Measurements from ENCODE around the gene ARHGAP18.
"Not testable (repeated sequence)": the region's sequence is repeated elsewhere in the genome, so short reads cannot be mapped to it uniquely, and the experiment has no call there.

Gene ARHGAP18

DNA sequence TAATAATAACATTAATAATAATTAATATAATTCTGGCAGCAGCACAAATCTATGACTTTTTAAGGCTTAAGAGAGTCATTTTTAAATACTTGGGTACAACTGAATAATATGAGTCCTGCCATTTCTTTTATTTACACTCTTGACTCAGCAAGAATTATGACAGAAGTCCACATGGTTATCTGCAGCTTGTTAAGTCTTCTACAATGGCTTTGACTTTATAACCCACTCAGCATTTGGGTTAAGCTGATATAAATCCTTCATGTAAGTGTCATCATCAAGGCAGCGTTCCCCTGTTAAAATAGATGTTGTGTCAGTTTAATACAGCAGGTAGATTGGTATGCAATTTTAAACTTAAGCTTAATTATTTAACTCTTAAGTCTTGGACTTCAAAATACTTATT, 131.7 kb downstream of the ARHGAP18 start:
- no peak for DNase-seq (ENCODE audit: low read depth)

GRCh38 chr6:129577691-129578090, 132.3 kb downstream of the ARHGAP18 start:
- no peak for DNase-seq (ENCODE audit: low read depth)

- DNase-seq (ENCODE audit: low read depth): no peak
Observed at GRCh38 chr6:129576456-129576855, 133.5 kb downstream of the ARHGAP18 start.

DNA sequence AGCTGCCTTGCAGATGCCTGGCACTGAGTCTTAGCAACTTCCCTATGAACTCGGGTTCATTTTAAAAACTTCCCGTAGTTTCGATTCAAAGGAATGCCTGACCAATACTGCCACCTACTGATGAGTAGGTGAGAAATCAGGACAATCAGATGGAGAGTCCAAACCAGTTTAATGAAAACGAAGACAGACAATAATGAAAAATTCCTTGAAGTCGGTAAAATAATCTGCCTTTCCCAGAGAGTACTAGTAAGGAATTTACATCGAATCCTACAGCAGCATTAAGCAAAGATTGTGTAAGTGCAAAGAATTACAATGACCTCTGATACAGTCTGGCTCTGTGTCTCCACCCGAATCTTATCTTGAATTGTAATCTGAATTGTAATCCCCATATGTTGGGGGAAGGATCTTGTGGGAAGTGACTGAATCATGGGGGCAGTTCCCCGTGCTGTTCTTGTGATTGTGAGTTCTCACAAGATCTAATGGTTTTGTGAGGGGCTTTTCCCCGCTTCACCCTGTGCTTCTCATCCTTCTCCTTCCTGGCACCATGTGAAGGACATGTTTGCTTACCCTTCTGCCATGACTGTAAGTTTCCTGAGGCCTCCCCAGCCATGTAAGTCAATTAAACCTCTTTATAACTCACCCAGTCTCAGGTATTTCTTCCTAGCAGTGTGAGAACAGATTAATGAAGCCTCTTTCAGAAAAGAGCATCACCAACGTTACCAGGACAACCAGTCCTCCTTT, 134.4 kb downstream of the ARHGAP18 start:
- no peak for DNase-seq (ENCODE audit: low read depth)

DNA sequence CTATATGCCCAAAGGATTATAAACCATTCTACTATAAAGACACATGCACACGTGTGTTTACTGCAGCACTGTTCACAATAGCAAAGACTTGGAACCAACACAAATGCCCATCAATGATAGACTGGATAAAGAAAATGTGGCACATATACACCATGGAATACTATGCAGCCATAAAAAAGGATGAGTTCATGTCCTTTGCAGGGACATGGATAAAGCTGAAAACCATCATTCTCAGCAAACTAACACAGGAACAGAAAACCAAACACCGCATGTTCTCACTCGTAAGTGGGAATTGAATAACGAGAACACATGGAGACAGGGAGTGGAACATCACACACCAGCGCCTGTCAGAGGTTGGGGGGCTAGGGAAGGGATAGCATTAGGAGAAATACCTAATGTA, 135.4 kb downstream of the ARHGAP18 start:
- not testable (repeated sequence) for DNase-seq (ENCODE audit: low read depth)

DNA sequence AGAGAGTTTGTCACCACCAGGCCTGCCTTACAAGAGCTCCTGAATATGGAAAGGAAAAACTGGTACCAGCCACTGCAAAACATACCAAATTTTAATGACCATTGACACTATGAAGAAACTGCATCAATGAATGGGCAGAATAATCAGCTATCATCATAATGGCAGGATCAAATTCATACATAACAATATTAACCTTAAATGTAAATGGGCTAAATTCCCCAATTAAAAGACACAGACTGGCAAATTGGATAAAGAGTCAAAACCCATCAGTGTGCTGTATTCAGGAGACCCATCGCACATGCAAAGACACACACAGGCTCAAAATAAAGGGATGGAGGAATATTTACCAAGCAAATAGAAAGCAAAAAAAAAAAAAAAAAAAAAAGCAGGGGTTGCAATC, 139.0 kb downstream of the ARHGAP18 start:
- not testable (repeated sequence) for DNase-seq (ENCODE audit: low read depth)

DNA sequence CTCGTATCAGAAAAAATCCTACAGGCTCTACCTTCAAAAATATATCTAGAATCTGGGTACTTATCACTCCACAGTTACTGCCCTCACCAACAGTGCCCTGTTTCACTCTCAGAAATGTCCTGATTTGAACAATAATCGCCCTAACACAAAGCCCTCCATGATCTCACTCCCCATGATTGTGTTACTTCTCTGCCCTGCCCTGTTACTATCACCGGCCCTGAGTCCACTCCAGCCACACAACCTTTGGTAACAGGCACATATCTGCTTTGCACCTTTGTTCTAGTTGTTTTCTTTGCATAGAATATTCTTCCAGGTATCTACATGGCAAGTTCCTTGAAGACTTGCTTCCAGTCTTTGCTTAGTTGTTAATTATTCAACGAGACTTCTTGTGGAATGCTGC, 142.0 kb downstream of the ARHGAP18 start:
- no peak for DNase-seq (ENCODE audit: low read depth)

GRCh38 chr6:129567374-129567773, 142.6 kb downstream of the ARHGAP18 start:
- DNase-seq (ENCODE audit: low read depth): no peak

- no peak for DNase-seq (ENCODE audit: low read depth)
Observed at GRCh38 chr6:129565811-129566210, 144.2 kb downstream of the ARHGAP18 start.

DNA sequence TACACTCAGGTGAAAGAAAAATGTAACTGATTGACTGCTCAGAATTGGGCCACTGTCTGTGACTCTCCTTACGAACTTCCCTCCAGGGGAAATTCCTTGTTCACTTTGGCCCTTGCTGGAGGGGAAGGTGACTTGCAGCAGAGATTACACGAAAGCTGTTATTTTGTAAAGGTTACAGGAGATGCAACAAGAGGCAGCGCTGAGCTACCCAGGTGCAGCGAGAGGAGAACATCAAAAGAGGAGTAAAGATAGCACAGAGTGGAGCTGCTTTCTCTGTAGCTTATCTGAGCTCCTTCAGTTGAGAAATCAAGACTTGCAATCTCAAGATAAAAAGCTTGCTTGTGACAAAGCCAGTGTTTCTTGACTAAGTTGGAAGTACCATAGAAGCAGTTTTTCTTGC, 144.6 kb downstream of the ARHGAP18 start:
- DNase-seq (ENCODE audit: low read depth): no peak

DNA sequence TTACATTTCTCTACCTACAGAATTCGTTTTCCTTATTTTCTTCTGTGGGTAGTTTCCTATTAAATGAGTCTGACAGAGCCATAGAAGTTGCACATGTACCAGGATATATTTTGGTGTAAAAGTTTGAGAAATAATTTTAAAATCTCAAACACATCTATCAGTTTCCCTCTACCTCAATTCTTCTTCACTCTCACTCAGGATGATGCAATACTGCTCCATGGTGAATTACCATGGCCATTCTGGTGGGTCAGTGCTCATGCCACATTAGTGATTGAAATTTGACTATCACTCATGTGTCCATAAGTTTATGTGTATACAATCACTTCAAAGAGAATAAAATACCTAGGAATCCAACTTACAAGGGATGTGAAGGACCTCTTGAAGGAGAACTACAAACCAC, 151.7 kb downstream of the ARHGAP18 start:
- no peak for DNase-seq (ENCODE audit: low read depth)

GRCh38 chr6:129555206-129555832, 154.7 kb downstream of the ARHGAP18 start:
- no peak for DNase-seq (ENCODE audit: low read depth)

DNA sequence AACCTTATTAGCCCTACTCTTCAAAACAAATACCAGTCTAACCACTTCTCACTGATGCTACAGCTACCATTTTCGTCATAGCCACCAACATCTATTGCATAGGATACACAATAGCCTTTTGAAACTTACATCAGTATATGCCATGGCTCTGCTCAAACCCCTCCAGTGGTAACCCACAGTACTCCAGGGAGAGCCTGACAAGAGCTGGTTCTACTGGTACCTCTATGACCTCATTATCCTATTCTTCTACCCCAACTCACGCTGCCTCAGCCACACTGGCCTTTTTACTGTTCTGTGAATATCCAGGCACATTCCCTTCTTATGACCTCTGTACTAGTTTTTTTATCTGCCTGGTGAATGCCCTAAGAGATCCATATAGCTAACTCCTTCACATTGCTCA, 157.6 kb downstream of the ARHGAP18 start:
- no peak for DNase-seq (ENCODE audit: low read depth)

DNA sequence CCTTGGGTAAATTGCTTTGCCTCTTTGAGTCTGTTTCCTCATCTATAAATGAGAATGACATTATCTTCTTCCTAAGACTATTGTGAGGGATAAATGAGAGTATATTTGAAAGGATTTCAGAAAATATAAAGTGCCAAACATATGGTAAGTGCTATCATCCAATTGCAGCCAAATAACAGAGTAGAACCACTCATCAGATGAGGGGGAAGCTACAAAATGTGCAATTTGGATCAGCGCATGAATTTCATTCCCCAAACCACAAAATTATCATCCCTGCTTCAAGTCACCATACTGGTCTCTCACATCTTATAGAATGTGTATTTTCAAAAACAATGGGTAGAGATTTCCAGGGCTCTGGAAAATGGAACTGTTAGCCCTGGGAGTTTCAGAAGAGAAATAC, 158.5 kb downstream of the ARHGAP18 start:
- DNase-seq (ENCODE audit: low read depth): no peak

- no peak for DNase-seq (ENCODE audit: low read depth)
Observed at GRCh38 chr6:129546702-129547101, 163.3 kb downstream of the ARHGAP18 start.

GRCh38 chr6:129544892-129545612, 164.9 kb downstream of the ARHGAP18 start:
- no peak for DNase-seq (ENCODE audit: low read depth)

- no peak for DNase-seq (ENCODE audit: low read depth)
Observed at GRCh38 chr6:129543981-129544380, 166.0 kb downstream of the ARHGAP18 start.

DNA sequence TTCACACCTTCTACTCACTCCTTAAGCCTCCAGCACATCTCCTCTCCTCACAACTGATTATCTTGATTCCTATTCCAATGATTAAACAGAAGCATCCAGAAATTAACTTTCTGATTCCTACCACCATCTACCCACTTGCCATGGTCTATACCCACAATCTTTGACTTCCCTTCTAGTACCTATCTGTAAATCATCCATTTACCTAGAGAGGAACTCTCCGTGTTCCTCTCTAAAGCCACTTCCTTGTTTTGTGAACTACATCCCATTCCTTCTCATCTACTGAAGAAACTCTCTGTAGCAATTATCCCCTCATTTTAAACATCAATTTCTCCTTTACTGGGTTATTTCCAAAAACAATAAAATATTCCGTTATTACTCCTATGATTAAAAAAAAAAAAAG, 167.3 kb downstream of the ARHGAP18 start:
- no peak for DNase-seq (ENCODE audit: low read depth)

DNA sequence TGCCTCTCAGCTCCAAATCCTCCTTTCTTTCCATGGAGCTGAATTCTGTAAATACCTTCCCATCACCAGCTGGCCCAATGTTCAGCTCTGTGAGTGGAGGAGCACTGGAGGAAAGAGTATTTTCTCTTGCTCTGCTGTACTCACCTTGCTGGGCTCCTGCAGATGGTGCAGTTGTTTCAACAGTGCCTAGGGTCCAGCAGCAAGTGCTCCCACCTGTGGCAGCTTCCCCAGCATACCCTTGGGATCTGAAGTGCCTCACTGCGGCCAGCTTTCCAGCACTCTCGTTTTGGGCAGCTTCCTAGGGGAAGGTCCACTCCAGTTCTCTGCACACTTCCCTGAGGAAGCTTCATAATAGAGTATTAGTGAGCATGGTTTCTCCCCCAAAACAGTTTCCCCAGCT, 170.9 kb downstream of the ARHGAP18 start:
- no peak for DNase-seq (ENCODE audit: low read depth)

- DNase-seq (ENCODE audit: low read depth): no peak
Observed at GRCh38 chr6:129536271-129536670, 173.7 kb downstream of the ARHGAP18 start.

DNA sequence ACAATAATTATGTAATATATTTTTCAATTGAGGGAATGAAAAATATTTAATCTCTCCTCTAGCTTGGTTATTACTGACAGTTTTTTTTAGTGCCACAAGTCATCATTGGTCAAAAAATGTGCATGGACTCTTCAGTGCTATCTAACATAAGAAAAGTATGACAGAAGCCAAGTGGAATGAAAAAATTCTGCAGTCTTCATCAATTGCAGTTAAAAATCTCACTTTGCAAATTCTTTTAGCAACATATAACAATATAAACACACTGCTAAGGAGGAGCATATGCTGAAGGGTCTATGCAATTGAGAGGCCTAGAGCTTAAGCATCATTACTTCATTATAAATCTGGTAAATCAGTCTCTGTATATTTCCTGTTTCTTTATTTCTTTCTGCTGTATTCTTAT, 175.1 kb downstream of the ARHGAP18 start:
- DNase-seq (ENCODE audit: low read depth): no peak

Measured in stimulated activated CD8-positive, alpha-beta memory T cell treated with anti-CD3 and anti-CD28 coated beads, Interleukin-15, amount 100 ng/mL, for 1 hour (primary cell).